Neutrophil (primary cell): ENCODE data around the gene CKM.

Source experiments
- H3K27ac ChIP-seq: fragments of 200-600 bp; sonication (generic); 2 replicates; pipeline ENCODE4 v1.5.1; 2016; ENCODE audit warnings: mild to moderate bottlenecking, moderate library complexity
- H3K27me3 ChIP-seq: fragments of 200-600 bp; sonication (generic); 2 replicates; pipeline ENCODE4 v1.6.0; 2016; ENCODE audit warnings: mild to moderate bottlenecking
- H3K36me3 ChIP-seq: fragments of 200-600 bp; sonication (generic); 2 replicates; pipeline ENCODE4 v1.5.1; 2017
- H3K4me1 ChIP-seq, 2 experiments: fragments of 200-600 bp in 1 of 2; sonication (generic) in 1 of 2; 1 replicate in 1 of 2; 2 replicates in 1 of 2; pipeline versions ENCODE4 v1.5.1 to v1.6.1; 2013 to 2016; ENCODE audit warnings: low read depth in 1 of 2, low read length in 1 of 2, mild to moderate bottlenecking in 1 of 2, moderate library complexity in 1 of 2; ENCODE audit not compliant: control insufficient read depth in 1 of 2, insufficient read depth in 1 of 2
- H3K4me3 ChIP-seq, 2 experiments: fragments of 200-600 bp in 1 of 2; sonication (generic) in 1 of 2; 1 replicate in 1 of 2; 2 replicates in 1 of 2; pipeline ENCODE4 v1.5.1; 2013 to 2016; ENCODE audit warnings: low read depth in 1 of 2, low read length in 1 of 2, mild to moderate bottlenecking in 1 of 2, moderate library complexity in 1 of 2
- H3K9me3 ChIP-seq: fragments of 200-600 bp; sonication (generic); 2 replicates; pipeline ENCODE4 v1.5.1; 2016
- TF ChIP-seq, protein P1 (sequence below): fragments of 200-600 bp; sonication (generic); IDR thresholded peaks from 2 replicates; pipeline ENCODE4 v1.5.1; 2016; ENCODE audit warnings: antibody characterized with exemption

Gene CKM

DNA sequence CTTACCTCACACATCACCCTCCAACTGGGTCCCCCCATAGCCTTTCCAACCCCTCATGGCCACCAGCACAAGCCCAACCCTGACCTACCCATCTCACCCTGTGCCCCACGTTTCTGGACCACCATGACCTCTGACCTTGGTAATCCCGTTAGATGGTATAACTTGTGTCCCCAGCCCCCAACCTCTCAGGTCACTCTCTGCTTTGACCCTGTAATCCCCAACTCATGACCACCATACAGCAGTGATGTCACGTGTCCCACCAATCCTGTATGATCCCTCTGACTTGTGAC, 26.4 kb upstream of the CKM start:
- Histone ChIP-seq H3K36me3 (peaks cover 21% of the 10 kb centered on the region), H3K27ac (no peak overlapping the region), H3K9me3 (no peaks in the 10 kb centered on the region), H3K4me3 (no peak overlapping the region), H3K27me3 (peaks cover 38% of the 10 kb centered on the region), H3K4me1 (no peaks in the 10 kb centered on the region)
- TF ChIP-seq, protein P1, sequence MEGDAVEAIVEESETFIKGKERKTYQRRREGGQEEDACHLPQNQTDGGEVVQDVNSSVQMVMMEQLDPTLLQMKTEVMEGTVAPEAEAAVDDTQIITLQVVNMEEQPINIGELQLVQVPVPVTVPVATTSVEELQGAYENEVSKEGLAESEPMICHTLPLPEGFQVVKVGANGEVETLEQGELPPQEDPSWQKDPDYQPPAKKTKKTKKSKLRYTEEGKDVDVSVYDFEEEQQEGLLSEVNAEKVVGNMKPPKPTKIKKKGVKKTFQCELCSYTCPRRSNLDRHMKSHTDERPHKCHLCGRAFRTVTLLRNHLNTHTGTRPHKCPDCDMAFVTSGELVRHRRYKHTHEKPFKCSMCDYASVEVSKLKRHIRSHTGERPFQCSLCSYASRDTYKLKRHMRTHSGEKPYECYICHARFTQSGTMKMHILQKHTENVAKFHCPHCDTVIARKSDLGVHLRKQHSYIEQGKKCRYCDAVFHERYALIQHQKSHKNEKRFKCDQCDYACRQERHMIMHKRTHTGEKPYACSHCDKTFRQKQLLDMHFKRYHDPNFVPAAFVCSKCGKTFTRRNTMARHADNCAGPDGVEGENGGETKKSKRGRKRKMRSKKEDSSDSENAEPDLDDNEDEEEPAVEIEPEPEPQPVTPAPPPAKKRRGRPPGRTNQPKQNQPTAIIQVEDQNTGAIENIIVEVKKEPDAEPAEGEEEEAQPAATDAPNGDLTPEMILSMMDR: no peak

DNA sequence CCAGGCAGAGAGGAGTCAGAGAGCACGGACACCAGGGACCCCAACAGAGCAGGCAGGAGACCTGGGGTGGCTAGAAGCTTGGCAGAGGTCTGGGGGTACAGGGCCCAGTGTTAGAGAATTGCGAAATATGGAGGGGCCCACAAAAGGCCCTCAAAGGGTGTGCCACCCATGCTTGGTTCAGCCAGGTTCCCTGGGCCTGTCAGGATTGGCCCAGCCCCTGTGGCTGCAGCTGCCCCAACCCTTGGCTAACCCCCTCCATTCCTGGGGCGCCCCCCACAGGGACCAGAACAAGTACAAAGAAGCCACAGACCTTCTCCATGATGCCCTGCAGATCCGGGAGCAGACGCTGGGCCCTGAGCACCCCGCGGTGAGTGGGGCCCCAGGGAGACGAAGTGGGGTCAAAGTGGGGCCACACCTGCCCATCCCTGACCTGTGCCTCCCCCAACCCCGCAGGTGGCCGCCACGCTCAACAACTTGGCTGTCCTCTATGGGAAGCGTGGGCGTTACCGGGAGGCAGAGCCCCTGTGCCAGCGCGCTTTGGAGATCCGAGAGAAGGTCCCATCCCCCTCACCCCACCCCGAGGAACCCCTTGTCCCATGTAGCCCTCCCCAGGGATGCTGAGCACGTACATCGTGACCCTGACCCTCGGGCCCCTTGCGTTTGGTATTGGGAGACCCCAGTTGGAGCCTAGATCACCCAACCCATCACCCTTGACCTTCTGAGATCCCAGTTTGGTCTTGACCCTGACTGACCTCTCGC, 25.9 kb upstream of the CKM start:
- no peak overlapping the region for H3K4me3 ChIP-seq
- H3K27me3 ChIP-seq: peaks cover 39% of the 10 kb centered on the region
- H3K4me1 ChIP-seq: no peaks in the 10 kb centered on the region
- no peak overlapping the region for H3K27ac ChIP-seq
- peaks cover 21% of the 10 kb centered on the region for H3K36me3 ChIP-seq
- H3K9me3 ChIP-seq: no peaks in the 10 kb centered on the region
- TF ChIP-seq, protein P1: no peak

DNA sequence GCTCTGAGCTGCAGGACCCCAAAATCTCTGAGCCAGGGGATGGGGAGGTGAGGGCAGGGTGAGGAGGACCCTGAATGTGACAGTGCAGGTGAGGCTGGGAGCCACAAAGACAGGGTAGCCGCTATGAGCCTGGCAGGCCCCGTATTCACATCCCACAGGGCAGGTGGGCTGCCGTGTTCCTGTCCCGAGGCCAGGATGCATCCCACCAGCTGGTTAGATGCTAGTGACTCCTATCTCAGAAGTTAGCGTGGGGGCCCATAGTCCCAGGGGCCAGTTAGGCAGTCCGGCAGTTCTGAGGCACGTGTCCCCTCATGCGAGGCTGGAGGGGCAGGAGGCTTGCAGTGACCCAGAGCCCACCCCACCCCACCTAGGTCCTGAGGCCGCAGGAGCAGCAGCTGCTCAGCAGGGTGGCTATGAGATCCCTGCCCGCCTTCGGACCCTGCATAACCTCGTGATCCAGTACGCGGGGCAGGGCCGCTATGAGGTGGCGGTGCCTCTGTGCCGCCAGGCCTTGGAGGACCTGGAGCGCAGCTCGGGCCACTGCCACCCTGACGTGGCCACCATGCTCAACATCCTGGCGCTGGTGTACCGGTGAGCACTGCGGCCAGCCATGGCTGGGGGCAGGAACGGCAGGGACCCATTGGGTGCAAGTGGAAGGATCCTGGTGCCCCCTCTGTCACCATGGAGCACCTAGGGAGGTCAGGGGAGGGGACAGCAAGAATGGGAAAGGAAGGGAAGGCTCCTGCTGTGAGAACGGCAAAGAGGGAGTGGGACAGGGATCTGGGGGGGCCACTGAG, 25.1 kb upstream of the CKM start:
- no peaks in the 10 kb centered on the region for H3K4me1 ChIP-seq
- no peak overlapping the region for H3K4me3 ChIP-seq
- H3K36me3 ChIP-seq: peaks cover 19% of the 10 kb centered on the region
- TF ChIP-seq, protein P1: no peak
- H3K27ac ChIP-seq: no peak overlapping the region
- H3K9me3 ChIP-seq: no peaks in the 10 kb centered on the region
- H3K27me3 ChIP-seq: peaks cover 47% of the 10 kb centered on the region

DNA sequence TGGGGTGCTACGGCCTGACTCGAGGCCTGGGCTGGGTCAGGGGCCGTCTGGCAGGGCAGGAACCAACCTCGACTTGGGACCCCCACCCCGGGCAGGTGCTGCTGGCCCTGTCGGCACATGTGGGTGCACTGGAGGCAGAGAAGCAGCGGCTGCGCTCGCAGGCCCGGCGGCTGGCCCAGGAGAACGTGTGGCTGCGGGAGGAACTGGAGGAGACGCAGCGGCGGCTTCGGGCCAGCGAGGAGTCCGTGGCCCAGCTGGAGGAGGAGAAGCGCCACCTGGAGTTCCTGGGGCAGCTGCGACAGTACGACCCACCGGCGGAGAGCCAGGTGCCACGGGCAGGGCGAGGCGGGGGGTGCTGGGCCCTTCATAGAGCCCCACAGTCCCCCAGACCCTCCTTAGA, 23.8 kb upstream of the CKM start:
- H3K27ac ChIP-seq: no peak overlapping the region
- H3K9me3 ChIP-seq: no peaks in the 10 kb centered on the region
- TF ChIP-seq, protein P1: no peak
- H3K4me1 ChIP-seq: no peaks in the 10 kb centered on the region
- peaks cover 60% of the 10 kb centered on the region for H3K27me3 ChIP-seq
- no peak overlapping the region for H3K4me3 ChIP-seq
- peaks cover 6% of the 10 kb centered on the region for H3K36me3 ChIP-seq

DNA sequence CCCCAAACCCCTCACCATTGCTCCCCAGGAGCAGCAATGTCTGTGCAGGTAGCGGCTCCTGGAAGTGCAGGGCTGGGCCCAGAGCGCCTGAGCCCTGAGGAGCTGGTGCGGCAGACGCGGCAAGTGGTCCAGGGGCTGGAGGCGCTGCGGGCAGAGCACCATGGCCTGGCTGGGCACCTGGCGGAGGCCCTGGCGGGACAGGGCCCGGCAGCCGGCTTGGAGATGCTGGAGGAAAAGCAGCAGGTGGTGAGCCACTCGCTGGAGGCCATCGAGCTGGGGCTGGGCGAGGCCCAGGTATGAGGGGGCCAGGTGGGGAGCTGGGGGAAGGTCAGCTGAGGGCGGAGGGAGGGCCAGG, 22.8 kb upstream of the CKM start:
- TF ChIP-seq, protein P1: no peak
- H3K9me3 ChIP-seq: no peaks in the 10 kb centered on the region
- peaks cover 0 to 5% of the 10 kb centered on the region in 2 experiments for H3K4me1 ChIP-seq
- H3K4me3 ChIP-seq: no peak overlapping the region
- peaks cover 70% of the 10 kb centered on the region for H3K27me3 ChIP-seq
- H3K36me3 ChIP-seq: no peaks in the 10 kb centered on the region
- H3K27ac ChIP-seq: no peak overlapping the region
